H1 (cell line): ENCODE data around the gene ZDHHC17. TPM values are rescaled to one million over a fixed set of nuclear protein-coding genes. Genes with fewer than 3 reads are reported as not detected.

ENCODE experiments used
- BCL11A ChIP-seq, 2 experiments: IDR thresholded peaks; one replicate each; pipeline ENCODE4 v1.6.1; 2011; ENCODE audit warnings: low read depth in 2 of 2, low read length in 2 of 2, mild to moderate bottlenecking in 2 of 2
- POLR2AphosphoS5 ChIP-seq: IDR thresholded peaks from 2 replicates; pipeline ENCODE4 v1.6.1; 2011; ENCODE audit warnings: low read depth, low read length
- SP4 ChIP-seq: IDR thresholded peaks from 2 replicates; pipeline ENCODE4 v1.6.1; 2012; ENCODE audit warnings: low read length, inconsistent platforms
- polyA plus RNA-seq, 7 experiments: library from polyadenylated mRNA; depleted of rRNA in 3 of 7; stranded (reverse) in 5 of 7; unstranded in 2 of 7; fragments of >200 nt in 5 of 7; fragments of 200-250 nt in 2 of 7; gene quantifications; 1 replicate in 5 of 7; 2 replicates in 1 of 7; 4 replicates in 1 of 7; pipeline versions ENCODE4 v1.2.1 to v1.2.3, GENCODE V29; 2011 to 2013; ENCODE audit warnings: missing spikeins in 2 of 7, mixed read lengths in 2 of 7
- total RNA-seq: library from RNA; stranded (reverse); fragmentation: NEBNext Ultra II Directional; extraction: Animal tissue kit (Norgen Biotek cat#: 25700); gene quantifications from 2 replicates; pipeline ENCODE4 v1.2.1, GENCODE V29; 2021

Gene ZDHHC17
- total and polyA plus RNA-seq, 2 of the 8 experiments (the other 6 are each of a cell fraction or from before 2014, with no cell fraction given): 27.6 to 28.9 TPM

DNA sequence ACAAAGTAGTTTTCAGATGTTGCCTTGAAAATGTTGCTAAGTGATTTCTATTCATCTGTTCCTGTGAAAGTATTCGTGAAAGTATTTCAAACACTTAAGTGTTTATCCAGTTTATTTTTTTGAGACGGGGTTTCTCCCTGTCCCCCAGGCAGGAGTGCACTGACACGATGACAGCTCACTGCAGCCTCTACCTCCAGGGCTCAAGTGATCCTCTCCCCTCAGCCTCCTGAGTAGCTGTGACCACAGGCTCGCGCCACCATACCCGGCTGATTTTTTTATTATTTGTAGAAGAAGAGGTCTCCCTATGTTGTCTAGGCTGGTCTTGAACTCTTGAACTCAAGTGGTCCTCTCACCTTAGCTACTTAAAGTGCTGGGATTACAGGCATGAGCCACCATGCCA lies 1.7 kb downstream of the ZDHHC17 start (continued):
- TF ChIP-seq SP4 (no peak), BCL11A (IDR thresholded peaks at IDR 0.05; ENCODE audit: low read depth in 2 of 2, low read length in 2 of 2) (no peak), POLR2AphosphoS5 (no peak)
